Activated B cell treated with CpG ODN at 0.5 μM for 24 hours (primary cell): ENCODE results near the gene ETDB. TPM values are rescaled to one million over a fixed set of nuclear protein-coding genes. Genes with fewer than 3 reads are reported as not detected.

Experiments
- ATAC-seq: fragments of 200-7000 bp; cut with Tn5 transposase; one replicate; pipeline ENCODE4 v1.10.0; 2021; ENCODE audit warnings: low read depth, mild to moderate bottlenecking, moderate library complexity
- CTCF ChIA-PET: fragments of 350-600 bp; sonication (Branson Sonifier 250); formaldehyde crosslinking; loops from one replicate; lab custom pipeline; 2021; ENCODE audit warnings: antibody characterized with exemption; lab: Charles Lee
- POLR2A ChIA-PET: fragments of 350-600 bp; sonication (Branson Sonifier 250); formaldehyde crosslinking; loops from one replicate; lab custom pipeline; 2021; ENCODE audit warnings: antibody characterized with exemption; lab: Charles Lee
- DNase-seq: peaks from one replicate; pipeline ENCODE4 v3.0.0; 2022
- H3K27ac Mint-ChIP-seq: one replicate; pipeline ENCODE4 v1.8.0; 2020; ENCODE audit warnings: mixed read lengths
- H3K27me3 Mint-ChIP-seq: one replicate; pipeline ENCODE4 v1.8.0; 2021; ENCODE audit warnings: mixed read lengths
- H3K36me3 Mint-ChIP-seq: one replicate; pipeline ENCODE4 v1.8.0; 2021; ENCODE audit warnings: low read depth, mixed read lengths
- H3K4me1 Mint-ChIP-seq: one replicate; pipeline ENCODE4 v1.8.0; 2021; ENCODE audit warnings: mixed read lengths
- H3K4me3 Mint-ChIP-seq: one replicate; pipeline ENCODE4 v1.8.0; 2020; ENCODE audit warnings: mild to moderate bottlenecking, mixed read lengths
- H3K9me3 Mint-ChIP-seq: one replicate; pipeline ENCODE4 v1.8.0; 2020; ENCODE audit warnings: mixed read lengths
- intact Hi-C: fragments of 100-400 bp; cut with micrococcal nuclease; formaldehyde crosslinking; loops from one replicate; pipeline ENCODE4 v1.15.1; 2024
- total RNA-seq: library from RNA; stranded (reverse); gene quantifications from 2 replicates; pipeline ENCODE4 v1.2.3, GENCODE V29; 2022
- TF ChIP-seq, protein P1 (sequence below): fragments of 200-600 bp; IDR thresholded peaks from one replicate; pipeline ENCODE4 v1.8.0; 2022; ENCODE audit warnings: antibody characterized with exemption, mild to moderate bottlenecking

The ETDB gene
- total RNA-seq, 1 donor from 2014 or later, result not detected

DNA sequence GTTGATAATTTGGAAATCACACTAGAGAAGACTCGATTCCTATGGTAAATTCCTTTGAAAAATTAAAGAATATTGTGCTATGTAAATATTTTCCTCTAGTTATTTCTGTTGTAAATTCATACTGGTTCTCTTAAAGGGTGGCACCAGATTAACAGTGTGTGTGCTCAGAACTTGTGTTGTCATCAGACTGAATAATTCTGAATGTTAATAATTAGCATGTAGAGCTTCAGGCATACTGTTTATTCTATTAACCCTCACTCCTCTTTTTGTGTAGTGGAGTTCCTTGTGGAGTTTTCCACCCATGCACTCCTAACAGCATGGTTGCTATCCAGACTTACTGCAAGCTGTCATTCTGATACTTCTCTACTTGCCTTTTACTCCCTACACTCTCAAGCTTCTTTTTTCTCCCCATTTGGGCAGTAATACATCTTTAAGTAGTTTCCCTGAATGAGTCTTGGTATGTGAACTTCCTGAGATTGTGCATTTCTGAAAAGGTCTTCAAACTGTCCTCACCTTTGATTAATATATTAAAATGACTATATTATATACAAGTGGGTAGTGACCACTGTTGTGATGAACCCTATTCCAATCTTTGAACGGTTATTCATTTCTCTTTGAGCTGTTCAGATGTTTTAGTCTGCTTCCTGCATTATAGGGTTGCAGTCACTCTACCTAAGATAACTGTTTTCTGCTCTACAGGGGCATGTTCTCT, 38.5 kb downstream of the ETDB start:
- peaks cover 2% of the 10 kb centered on the region for H3K27me3 Mint-ChIP-seq
- peaks cover 6% of the 10 kb centered on the region for H3K4me1 Mint-ChIP-seq
- no peak for ATAC-seq
- no peaks in the 10 kb centered on the region for H3K36me3 Mint-ChIP-seq
- no peak for DNase-seq
- H3K27ac Mint-ChIP-seq, result no peak overlapping the region
- intact Hi-C loops, result loop anchor here (10.0 kb wide), 1 partner anchor 597 kb away; no protein-coding TSS in a partner anchor
- no peak overlapping the region for H3K4me3 Mint-ChIP-seq
- no peaks in the 10 kb centered on the region for H3K9me3 Mint-ChIP-seq
- ChIA-PET POLR2A (no interaction called here), CTCF (interaction anchor here (0.6 kb wide), 1 partner anchor 108 kb away, joined by 3 read pairs; no protein-coding TSS in a partner anchor)
- TF ChIP-seq, protein P1, sequence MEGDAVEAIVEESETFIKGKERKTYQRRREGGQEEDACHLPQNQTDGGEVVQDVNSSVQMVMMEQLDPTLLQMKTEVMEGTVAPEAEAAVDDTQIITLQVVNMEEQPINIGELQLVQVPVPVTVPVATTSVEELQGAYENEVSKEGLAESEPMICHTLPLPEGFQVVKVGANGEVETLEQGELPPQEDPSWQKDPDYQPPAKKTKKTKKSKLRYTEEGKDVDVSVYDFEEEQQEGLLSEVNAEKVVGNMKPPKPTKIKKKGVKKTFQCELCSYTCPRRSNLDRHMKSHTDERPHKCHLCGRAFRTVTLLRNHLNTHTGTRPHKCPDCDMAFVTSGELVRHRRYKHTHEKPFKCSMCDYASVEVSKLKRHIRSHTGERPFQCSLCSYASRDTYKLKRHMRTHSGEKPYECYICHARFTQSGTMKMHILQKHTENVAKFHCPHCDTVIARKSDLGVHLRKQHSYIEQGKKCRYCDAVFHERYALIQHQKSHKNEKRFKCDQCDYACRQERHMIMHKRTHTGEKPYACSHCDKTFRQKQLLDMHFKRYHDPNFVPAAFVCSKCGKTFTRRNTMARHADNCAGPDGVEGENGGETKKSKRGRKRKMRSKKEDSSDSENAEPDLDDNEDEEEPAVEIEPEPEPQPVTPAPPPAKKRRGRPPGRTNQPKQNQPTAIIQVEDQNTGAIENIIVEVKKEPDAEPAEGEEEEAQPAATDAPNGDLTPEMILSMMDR, result no peak

Other genes starting within 250 kb of the ETDB start
- 5.8 and 6.7 TPM in 2 replicates for gene MOSPD1, start 205.3 kb downstream of the ETDB start, total RNA-seq
- 1.3 and 1.4 TPM in 2 replicates for gene SMIM10, start 129.5 kb downstream of the ETDB start, total RNA-seq
- not detected in 2 replicates for gene RTL8B, start 98.0 kb downstream of the ETDB start, total RNA-seq
- 16.7 and 19.4 TPM in 2 replicates for gene RTL8C, start 88.2 kb downstream of the ETDB start, total RNA-seq
- gene RTL8A, start 68.4 kb downstream of the ETDB start, total RNA-seq, result 7.1 and 7.9 TPM in 2 replicates
- 0.17 and 0.31 TPM in 2 replicates for gene SMIM10L2B, start 21.8 kb downstream of the ETDB start, total RNA-seq
- gene CT55, start 50.9 kb upstream of the ETDB start, total RNA-seq, result not detected in 2 replicates
- not detected in 2 replicates for gene ETDA, start 131.5 kb upstream of the ETDB start, total RNA-seq
- gene ETDC, start 189.0 kb upstream of the ETDB start, total RNA-seq, result not detected in 2 replicates
- 9.5 and 11.0 TPM in 2 replicates for gene ZNF75D, start 223.6 kb upstream of the ETDB start, total RNA-seq
- 2.6 and 2.7 TPM in 2 replicates for gene ZNF449, start 224.3 kb upstream of the ETDB start, total RNA-seq